GM10266 (cell line): ENCODE results near the gene PUS7.
A peak's percentile ranks its signal among the peaks of the same experiment; 100 is the strongest.

Experiments
- DNase-seq: peaks from one replicate; pipeline ENCODE4 v3.0.0; 2012; ENCODE audit errors: extremely low spot score
- TF ChIP-seq, protein P1 (sequence below): IDR thresholded peaks from 2 replicates; pipeline ENCODE4 v1.5.1; 2012; ENCODE audit warnings: mild to moderate bottlenecking, low read depth; ENCODE audit not compliant: control insufficient read depth, insufficient read depth; ENCODE audit errors: missing control alignments

PUS7 gene

DNA sequence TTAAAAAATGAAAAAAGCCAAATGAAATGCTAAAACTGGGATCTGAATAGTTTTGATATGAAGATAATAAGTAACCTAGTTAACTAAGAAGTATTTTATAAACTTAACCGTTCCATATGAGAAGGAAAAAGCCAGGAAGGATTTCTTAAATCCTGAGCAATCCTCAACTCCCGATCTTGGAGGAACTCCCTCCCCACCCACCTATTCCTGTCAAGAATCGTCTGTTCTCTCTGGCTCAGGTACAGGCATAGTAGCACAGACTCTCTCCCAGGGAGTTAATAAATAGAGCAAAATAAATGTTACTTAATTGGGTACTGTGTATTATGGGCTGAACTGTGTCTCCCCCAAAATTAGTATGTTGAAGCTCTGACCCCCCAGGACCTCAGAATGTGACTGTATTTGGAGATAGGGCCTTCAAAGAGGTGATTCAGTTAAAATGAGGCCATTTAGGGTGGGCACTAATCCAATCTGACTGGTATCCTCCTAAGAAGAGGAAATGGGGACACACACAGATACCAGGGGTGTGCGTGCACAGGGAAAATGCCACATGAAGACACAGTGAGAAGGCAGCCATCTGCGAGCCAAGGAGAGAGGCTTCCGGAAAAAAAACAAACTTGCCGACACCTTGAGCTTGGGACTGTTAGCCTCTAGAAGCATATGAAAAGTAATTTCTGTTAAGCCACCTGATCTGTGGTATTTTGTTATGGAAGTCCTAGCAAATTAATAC, 28.7 kb downstream of the PUS7 start:
- TF ChIP-seq, protein P1, sequence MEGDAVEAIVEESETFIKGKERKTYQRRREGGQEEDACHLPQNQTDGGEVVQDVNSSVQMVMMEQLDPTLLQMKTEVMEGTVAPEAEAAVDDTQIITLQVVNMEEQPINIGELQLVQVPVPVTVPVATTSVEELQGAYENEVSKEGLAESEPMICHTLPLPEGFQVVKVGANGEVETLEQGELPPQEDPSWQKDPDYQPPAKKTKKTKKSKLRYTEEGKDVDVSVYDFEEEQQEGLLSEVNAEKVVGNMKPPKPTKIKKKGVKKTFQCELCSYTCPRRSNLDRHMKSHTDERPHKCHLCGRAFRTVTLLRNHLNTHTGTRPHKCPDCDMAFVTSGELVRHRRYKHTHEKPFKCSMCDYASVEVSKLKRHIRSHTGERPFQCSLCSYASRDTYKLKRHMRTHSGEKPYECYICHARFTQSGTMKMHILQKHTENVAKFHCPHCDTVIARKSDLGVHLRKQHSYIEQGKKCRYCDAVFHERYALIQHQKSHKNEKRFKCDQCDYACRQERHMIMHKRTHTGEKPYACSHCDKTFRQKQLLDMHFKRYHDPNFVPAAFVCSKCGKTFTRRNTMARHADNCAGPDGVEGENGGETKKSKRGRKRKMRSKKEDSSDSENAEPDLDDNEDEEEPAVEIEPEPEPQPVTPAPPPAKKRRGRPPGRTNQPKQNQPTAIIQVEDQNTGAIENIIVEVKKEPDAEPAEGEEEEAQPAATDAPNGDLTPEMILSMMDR: no peak
- no peak for DNase-seq

DNA sequence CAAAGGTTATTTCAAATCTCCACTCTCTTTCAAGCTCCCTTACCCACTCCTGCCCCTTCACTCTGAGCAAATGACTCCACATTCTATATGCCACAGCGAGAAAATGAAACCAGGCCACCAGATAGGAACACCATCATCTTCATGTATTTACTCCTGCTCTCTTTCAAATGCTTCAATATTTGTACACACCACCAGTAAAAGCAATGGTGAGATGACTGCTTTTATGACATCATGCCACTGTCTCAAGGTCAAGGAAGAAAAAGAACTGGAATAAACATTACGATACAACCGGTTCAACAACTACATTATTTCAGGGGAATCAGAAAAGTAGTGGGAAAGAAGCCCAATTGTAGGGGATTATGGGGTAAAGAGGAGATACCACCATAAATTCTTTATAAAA, 32.7 kb downstream of the PUS7 start:
- TF ChIP-seq, protein P1: no peak
- no peak for DNase-seq

DNA sequence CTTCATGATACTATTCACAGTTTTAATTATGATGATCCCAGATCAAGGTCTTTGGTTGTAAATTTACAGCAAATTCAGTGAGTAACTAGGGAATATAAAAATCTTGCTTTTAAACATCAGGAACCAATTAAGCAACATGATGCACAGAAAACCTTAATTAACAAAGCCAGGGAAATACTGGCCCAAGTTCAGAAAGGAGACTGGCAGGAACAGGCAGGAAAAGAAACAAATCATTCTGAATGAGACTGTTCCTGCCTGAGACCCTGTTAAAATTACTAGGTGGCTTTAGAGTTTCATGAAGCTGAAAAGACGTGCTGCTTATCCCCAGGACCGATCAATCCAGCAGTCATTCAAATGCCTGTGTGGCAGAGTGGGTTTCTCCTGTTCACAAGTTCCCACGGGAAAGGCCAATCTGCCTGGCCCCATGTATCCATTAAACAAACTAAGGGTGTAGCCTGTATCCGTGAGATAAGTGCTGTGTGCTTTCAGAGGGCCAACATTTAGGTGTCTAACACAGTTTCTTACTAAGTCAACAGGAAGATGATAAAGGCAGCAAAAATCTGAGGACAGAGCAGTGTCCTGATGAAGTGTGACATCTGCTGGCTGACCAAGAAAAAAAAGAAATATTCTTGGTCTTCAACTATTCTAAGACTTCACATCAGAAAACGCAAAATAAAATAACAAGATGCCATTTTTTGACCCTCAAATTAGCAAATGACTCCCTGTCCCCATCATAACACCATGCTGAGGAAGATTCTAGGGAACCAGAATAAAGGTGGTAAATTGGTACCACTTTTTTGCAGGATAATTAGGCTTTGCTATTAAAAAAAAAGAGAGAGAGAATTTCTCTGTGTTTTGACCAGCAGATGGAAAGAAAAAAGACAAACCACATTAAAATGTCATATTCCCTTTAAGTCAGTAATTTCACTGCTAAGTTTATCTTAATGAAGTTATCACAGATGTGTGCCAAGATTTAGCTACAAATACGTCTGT, 34.2 kb downstream of the PUS7 start:
- DNase-seq: peak; percentile 18
- TF ChIP-seq, protein P1: peak; percentile 35

DNA sequence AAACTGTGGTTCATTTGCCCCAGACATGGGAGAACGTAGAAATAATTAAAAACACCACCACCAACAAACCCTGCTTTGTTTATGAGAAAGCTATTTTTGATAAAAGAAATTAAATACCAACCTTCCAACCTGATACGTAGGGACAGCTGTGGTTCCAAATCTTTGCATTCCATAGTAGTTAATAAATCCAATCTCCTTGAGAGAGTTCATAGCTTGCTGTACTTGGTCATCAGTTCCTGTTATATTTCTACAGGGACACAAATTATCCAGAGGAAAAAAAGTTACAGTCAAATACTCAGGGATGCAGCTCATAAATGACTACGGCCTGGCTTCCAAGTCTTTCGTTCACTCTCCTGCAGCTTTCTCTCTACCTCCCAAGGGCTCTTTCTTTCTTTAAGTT, 41.1 kb downstream of the PUS7 start:
- no peak for DNase-seq
- TF ChIP-seq, protein P1: no peak

DNA sequence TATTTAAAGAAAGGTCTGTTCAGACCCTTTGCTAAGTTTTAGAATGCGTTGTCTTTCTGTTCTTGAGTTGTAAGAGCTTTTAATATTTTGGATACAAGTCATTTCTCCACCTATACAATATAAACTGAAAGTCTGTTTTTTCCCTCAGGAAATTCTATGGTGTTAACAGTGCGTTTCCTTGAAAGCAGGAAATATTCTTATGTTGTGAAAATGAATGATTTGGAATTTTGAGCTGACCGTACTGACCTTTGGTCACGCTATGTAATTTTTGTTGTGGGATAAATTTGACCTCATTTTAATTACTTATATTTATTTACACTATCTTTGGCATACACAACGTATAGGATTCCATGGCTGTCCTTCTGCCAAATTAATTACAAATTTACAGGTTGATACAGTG, 43.5 kb downstream of the PUS7 start:
- TF ChIP-seq, protein P1: no peak
- DNase-seq: no peak

DNA sequence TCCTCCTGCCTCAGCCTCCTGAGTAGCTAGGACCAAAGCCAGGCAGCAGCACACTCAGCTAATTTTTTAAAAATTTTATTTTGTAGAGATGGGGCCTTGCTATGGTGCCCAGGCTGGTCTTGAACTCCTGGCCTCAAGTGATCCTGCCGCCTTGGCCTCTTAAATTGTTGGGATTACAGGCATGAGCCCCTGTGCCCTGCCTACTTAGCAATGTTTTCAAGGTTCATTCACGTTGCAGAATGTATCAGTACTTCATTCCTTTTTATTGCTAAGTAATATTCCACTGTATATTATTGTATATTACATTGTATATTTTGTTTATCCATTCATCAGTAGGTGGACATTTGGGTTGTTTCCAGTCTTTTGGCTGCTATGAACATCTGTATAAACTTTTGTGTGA, 44.2 kb downstream of the PUS7 start:
- TF ChIP-seq, protein P1: no peak
- DNase-seq: no peak
